OCI-LY3 (cell line): Measurements from ENCODE around the gene SPDYC.

Experiments
- CTCF ChIP-seq: fragments of 200-600, 300-600 bp; sonication (generic); IDR thresholded peaks from 2 replicates; pipeline ENCODE4 v1.5.1; 2014; ENCODE audit warnings: antibody characterized with exemption, low read length, low read depth
- EZH2phosphoT487 ChIP-seq: fragments of 200-600 bp; shearing (Covaris generic); IDR thresholded peaks from 2 replicates; pipeline ENCODE4 v1.6.1; 2018; ENCODE audit warnings: antibody characterized with exemption, mixed run types, low read depth

GRCh38 chr11:65131417-65131776, 38.6 kb upstream of the SPDYC start:
- TF ChIP-seq CTCF (no peak), EZH2phosphoT487 (no peak)
